Activated T-helper 9 cell treated with anti-CD3 and anti-CD28 coated beads, Interleukin-2, amount 50 U/mL, for 16 hours (primary cell): ENCODE data around the gene CAPN13.

ENCODE experiments used
- DNase-seq: peaks from one replicate; pipeline ENCODE4 v3.0.0-alpha.2; 2020; ENCODE audit warnings: low read depth

The CAPN13 gene

DNA sequence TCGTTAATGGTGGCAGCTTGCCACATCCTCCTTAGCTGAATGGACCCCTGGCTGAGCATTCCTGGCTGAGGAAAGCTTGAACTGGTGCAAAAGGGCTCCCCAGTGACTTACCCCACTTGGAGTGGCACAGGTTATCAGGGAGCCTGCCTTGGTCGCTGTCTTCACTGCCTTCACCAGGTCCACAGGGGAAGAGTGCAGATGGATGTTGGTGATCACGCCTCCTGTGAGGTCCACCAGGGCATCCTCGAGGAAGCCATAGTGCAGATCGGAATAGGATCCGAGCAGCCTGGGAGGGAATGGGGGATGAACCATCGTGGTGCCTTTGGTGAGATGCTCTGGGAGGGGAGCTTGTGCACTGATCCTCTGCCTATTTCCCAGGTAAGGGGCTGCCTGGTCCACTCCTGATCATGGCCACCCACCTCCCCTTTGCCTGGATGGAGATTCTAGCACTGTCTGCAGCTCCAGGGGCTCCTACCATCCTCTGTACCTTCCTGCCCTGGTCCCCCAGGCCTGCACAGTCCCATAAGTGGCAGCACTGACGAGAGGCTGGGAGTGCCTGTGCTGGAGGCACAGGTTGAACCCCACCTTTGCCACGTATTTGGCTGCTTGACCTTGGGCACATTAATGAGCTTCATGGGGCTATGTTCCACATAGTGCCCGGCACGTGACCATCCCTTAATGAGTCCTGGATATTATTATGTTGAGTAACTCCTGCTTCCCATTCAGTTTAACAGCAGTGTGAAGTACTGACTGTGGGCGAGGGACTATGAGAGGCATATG lies 43.0 kb downstream of the CAPN13 start:
- DNase-seq = no peak

DNA sequence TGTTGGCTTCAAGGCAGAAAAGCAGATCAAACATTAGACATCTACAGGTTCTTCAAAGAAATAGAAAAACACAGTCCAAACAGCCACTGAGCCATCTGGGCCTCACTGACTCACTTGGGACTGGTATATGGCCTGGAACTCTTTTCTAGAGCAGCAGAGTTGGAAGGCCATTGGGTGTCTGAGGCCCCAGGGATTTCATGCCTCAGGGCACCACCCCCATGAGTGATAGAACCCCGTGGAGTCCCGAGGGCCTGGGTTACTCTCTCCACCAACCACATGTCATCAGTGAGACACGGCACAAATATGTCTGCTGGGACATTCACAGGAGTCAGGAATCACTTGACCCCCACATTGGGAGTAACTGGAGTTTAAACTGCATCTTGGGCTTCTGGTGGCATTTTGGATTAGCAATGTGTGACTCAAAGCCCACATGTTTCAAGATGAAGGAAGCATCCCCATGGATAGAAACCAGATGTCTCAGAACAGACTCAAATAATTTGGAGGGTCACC lies 44.0 kb downstream of the CAPN13 start:
- no peak for DNase-seq

DNA sequence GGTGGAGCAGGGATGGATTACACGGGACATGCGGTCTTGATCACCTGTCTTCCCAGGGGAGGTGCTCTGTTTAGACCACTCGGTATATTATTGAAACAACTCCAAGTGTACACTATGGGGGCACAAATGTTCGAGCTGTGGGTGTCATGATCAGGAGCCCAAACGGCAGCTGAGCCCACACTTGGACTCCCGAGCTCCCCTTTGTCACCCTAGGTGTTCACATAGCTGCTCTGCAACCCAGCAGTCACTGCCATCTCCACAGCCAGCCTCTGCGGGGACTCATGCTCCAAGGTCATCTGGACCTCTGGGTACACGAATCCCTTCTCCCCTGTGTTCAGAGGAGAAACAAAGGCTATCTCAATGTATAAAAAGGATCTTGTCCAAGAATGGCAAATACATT lies 46.0 kb downstream of the CAPN13 start:
- no peak for DNase-seq

DNA sequence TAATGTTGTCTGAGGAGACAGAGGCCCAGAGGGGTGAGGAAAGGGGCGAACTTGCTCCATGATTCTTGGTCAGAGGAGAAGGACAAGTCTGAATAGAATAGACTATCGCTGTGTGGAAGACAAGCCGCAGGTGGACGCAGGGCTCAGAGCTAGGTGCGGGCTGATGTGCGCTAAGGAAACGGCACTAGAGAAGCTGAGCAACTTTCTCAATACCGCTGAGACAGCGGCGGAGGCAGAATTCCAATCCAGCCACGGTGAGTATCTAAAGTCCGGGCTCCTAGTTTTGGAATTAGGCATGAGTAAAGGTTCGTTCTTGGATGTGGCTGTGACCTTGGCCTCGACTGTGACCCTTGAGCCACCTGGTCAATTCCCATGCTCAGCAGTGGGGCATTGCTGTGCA lies 47.8 kb downstream of the CAPN13 start:
- no peak for DNase-seq

DNA sequence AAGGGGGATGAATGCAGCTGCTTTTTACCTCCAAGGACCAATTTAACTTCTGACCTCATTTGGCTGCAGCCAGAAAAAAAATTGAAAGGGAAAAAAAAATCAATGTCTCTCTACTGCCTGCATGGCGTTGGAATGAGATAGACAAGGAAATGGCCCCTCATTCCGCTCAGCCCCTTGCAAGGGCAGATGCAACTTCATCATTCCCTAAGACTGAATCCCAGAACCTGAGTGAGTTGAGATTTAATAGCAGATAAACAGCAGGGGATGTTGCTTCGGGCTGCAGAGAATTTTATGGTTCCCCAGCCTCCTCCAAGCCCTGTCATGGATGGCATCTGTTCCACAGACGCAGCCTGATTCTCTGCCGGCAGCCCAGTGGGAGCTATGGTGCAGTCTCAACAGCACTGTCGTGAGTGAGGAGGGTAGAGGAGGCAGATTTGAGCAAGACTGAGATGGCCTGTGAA lies 49.0 kb downstream of the CAPN13 start:
- no peak for DNase-seq

DNA sequence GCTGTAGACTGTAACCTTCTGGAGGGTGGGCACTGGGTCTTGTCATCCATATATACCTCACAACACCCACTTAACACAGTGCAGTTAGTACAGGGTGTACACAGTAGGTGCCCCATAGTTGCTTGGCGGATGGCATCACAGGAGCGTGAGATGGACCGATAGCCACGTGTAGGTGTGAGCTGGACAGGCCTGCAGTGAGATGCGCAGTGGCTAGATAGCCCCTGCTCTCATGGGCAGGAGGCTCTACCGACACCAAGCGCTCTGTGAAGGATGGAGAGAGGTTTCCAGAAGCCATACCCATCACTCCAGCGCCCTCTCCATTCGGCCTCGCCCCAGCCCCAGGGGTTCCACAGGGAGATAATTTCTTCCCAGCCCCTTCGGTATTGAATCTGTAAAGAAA lies 49.5 kb downstream of the CAPN13 start:
- no peak for DNase-seq

DNA sequence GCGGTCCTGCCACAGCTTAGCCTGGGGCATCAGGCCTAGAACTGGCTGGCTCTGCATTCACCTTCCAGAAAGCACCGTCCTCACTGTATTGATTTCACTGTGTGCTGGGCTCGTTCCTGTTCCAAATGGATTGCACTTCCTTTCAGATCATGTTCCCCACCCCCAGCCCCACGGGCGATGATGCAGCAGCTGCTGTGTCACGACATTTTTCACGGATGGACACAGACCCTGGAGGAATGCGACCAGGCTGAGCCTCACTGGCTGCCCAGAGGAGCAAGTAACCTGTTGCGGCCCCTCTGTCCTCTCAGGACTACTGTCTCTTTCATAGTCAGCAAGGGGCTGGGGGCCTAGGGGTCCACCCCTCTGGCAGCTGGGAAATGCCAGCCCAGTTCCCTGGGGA lies 50.3 kb downstream of the CAPN13 start:
- no peak for DNase-seq

DNA sequence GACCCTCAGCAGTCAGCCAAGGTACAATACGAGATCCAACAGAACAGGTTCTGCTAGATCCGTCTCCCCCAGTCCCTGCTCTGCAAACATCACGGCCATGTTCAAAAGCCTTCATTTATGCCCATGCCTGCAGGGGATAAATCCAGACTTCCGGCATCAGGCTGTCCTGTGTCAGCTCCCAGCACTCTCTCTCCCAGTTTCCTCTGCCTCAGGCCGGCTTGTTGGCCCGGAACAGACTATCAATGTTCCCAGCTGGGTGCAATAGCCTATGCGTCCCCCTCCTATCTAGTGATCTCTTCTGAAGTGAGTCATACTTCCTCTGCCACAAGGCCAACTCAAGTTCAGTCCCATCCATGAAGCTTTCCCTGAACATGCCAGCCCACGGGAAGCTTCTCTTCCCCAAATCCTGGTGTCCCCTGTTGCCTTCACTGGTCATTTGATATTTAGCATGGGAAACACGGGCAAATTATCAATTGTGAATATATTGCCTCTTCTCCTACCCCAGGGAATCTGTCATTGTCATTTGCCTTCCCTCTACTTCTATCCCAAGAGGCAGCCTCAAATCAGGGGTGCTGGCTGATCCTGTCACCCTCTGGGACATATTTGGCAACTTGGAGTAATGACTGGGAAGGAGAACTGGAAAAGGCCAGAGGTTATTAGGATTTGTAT lies 51.1 kb downstream of the CAPN13 start:
- DNase-seq = no peak

DNA sequence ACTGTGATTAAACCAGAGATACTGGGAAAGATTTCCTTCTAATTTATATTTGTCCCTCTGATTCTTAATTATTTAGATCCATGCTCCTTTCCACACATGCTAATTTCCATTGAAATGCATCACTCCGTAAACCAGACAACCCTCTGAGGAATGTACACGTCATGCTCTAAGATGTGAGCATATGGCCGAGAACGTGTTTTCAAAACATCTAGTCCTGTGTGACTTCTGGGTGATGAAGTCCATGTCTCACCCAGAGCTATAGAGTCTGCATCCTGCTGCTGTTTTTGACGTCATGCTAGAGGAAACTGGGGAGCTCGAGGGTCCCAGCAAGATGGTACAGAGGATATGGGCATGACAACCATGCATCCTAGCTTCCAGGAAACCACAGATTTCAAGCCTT lies 53.6 kb downstream of the CAPN13 start:
- no peak for DNase-seq

DNA sequence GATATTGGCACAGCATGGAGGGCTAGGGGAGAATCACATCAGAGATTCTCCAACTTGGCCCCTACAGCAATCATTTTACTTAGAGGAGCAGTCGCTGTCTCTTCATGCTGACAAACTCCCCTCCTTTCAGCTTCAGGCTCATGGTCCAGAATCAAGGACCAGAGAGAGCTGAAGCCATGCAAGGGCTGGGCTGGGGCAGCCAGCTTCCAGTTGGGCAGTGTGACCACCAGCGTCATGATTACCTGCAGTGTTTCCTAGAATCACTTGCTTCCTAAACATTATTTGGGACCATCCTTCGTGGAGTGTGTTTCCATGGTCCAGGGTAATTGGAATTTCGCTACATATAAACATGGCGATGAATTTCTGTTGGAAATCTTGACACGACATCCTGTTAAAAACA lies 54.4 kb downstream of the CAPN13 start:
- DNase-seq = no peak

DNA sequence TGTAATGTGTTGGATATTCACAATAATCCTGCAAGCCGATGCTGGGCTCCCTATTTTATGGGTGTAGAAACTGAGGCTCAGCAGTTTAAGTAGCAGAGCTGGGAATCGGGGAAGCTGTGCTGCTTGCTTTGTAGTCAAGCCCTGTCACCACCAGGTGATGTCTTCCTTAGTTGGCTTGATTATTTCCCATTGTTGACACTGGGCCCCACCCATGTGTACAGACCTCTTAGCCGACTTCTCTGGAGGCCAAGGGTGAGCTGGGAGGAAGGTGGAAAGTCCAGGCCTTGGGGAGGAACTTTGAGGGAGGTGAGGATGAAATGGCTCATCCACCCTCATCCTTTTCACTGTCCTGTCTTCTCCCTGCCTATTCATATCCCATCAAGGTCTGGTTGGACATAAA lies 60.0 kb downstream of the CAPN13 start:
- no peak for DNase-seq

DNA sequence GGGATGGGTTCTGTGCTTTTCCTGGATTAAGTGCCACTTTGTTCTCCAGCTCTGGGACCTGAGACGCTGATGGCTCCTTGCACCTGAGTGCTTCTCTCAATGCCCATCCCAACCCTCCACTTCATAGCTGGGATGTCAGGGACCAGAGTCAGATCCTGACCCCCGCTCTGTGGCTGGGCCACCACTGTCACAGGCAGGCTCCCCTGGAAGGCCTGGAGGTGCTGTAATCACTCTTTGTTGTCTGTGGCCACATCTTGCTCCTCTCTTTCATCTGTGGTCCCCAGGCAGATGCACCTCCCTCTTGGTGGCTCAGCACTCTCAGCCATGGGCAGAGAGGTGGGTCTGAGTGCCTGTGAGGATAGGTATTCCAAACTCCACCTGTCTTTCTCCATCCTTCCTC lies 62.4 kb downstream of the CAPN13 start:
- DNase-seq = no peak

DNA sequence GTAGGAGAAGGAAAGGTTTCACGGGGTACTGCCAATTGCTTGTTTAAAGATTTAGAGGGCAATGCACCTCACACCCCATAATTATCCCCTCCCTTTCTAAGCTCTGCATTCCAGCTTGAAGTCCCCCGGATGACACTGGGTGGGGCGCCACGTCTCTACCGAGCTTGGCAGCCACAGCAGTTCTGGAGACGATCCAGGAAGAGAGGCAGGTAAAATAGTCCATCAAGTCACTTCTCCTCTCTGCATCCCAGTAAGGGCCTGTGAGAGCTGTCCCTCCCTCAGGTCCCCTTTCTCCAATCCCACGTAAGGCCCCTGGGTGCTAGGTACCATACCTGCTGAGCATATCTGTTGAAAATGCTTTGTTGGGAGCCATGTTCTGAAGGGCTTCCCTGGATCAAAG lies 65.7 kb downstream of the CAPN13 start:
- no peak for DNase-seq

DNA sequence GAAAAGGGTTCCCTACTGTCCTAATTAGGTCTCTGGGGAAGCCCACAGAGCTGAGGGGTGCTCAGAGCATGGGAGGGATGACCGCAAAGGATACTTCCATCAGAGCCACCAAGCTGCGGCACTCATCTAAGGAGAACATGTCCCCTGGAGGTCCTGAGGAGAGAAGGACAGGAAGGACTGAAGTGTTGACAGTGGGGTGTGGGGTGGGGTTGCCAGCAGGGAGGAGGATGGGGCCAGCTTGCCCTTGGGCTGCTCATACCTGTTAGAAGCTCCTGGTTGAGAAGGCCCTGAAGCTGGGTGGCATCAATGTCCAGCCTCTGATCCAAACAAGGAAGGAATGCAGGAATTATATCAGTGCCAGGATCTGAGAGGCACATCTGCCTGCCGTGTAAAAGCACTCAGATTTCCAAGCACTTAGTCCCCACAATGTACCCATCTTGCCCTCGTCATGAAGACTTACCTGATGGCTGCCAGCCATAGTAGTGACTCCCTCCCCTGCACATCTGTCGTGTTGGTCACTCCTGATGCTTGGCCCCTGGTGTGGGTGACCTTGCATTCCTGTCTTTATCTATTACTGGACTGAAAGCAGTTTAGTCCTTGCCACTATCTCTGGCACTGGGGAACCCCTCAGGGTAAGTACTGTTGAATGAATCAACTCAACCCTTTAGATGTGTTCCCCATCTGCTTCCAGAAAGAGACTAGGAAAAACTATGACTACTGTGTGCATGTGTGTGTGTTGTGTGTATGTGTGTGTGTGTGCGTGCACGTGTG lies 68.9 kb downstream of the CAPN13 start:
- DNase-seq = no peak

DNA sequence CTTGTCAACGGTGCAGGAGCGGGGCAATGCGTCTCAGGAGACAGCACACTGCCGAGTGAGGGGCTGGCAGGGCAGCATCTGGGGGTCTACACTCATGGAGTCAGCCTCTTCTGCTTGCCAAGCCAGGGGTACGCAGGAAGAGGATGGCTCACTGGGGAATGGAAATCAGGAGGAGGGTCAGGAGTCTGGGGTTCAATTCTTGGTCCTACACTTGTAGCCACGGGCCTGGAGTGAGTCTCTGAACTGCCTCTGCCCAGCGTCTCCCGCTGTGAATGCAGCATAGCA lies 70.0 kb downstream of the CAPN13 start:
- no peak for DNase-seq

DNA sequence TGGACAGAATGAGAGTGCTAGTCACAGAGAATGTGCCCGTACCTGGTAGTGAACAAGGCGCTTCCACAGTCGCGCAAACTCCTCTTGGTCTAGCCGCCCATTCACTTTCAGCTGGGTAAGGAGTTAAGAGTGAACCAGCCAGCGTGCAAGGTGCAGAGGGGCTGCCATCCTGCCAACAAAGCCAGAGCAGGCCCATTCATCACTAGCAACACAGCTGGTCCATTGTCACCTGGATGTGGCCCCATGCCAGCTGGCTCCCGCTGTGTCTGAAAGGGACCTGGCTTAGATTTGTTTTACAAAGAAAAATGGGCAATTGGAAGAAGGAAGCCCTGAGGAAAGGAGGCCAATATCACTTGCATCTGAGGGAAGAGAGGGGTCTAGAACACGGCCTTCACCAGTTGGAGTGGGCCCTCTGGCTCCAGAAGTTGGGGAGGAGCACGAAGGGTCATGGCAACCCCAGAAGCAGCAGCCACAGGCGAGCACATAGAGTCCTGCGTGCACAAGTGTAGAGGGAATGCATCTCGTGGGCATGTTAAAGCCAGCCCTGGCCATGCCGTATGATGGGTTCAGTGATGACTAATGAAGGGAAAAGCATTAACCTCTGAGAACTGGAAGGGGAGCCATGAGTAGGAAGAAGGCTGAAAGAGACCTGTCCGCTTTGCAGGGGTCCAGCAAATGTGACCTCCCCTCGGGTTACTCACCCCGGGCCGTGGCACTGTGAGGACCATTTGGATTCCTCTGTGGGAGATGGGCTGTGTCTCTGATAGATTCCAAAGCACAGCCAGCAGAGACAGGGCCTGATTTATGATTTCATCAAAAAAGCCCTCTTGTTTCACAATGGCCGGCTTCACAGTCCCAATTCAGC lies 70.6 kb downstream of the CAPN13 start:
- DNase-seq = no peak

DNA sequence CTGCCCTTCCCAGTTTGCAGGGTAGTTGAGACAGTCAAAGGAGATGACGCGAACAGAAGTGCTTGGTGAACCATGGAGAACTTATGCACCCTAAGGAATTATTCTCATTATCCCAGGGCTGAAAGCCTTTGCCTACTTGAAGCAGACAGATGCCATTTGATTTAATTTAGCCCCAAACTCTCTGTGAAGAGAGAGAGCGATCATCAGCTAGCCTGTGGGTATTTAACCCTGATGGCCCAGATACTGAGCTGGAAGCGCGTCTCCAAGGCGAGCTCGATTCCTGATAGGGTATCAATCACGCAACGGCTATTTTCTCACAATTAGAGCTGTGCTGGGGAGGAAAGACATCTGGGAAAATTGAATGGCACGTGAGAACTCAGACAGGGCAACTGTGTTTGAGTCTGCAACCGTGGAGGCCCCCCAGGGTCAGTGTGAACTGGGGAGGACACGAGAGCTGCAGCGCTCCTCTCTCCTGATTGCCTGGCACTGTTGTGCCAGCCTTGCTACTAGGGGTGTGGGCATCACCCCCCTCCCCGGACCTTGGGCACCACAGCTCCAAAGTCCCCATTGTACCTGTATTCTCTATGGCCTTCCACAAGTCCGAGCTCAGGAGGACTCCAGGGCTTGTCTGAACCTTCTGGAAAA lies 73.2 kb downstream of the CAPN13 start:
- DNase-seq = no peak

DNA sequence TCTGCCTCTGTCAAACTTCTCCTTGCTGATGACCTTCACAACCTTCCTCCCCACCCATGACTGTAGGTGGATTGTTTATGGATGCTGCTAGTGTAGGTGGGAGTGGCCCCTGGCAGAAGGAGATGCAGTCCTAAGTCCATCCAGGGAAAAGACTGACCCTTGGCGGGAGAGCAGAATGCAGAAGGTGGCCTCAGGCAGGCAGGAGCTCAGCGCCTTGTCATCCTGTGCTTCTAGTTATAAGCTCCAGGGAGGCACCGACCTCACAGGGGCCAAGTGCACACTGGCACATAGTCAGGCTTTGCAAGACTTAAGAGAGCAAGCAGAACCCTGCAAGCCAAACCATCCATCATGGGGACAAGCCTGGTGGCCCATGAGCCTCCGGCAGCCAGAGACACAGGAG lies 74.4 kb downstream of the CAPN13 start:
- DNase-seq = no peak

DNA sequence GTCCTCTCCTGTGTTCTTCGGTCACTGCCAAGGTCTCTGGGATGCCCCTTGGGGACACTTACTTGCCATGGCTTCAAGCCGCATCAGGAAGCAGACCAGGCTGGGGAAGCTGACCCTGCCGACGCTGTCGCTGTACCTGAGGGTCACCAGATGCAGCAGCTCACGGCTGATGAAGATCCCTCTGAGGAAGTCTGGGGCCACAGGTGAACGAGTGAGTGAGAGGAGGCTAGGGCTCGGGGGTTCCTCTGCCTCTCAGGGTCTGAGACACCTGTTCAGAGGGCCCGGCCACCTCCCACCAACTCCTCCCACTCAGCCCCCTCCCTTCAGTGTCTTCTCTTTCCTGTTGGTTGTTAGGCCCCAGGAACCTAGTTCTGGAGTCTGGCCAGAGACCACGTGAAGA lies 74.9 kb downstream of the CAPN13 start:
- no peak for DNase-seq

DNA sequence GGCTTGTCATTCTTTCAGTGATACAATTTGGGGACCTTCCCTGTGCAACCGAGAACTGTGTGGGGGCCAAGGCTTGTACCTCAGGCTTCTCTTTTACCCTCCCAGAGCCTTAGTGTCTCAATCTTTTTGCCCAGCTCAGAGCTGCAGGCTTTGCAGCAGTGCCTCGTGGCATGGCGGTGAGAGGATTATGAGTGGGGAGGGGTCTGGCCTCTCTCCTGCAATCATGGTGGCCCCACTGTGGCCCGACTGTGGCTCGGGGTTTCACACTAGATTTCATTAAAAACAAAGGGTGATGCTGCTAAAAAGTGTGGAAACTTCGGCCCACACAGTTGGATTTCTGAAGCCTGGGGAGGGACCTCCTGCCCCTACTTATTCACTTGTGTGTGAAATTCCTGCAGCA lies 75.5 kb downstream of the CAPN13 start:
- DNase-seq = no peak
